Measurements from ENCODE around the gene AP1M1.
A peak's percentile ranks its signal among the peaks of the same experiment; 100 is the strongest.

The AP1M1 gene

DNA sequence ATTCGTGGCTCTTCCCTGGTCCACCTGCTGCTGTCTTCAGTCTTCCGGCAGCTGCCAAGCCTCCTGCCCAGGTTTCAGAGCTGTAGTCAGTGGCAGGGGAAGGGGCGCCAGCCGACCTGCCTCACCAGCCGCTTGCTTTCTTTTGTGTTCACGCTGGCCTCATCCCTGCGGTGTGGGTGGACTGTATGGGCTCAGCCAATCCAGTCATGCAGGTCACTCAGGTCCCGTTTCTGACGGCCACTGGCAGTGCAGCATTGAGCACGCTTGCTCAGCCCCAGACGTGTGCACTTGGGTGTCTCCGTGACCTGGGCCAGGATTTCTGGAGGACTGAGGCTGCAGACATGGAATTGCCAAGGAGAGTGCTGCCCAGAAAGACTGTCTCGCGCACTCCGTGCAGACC is 26.0 kb downstream of the AP1M1 start:
- H3K27ac ChIP-seq (ENCODE audit: extremely low read depth, low read depth, low read length) = no peak overlapping the region
- H3K4me1 ChIP-seq (ENCODE audit: control insufficient read depth, insufficient read depth, low read length) = no peaks in the 10 kb centered on the region
- H3K9me3 ChIP-seq (ENCODE audit: control insufficient read depth, insufficient read depth, low read depth, low read length) = no peaks in the 10 kb centered on the region
- ChIA-PET POLR2A (no interaction called here), CTCF (interaction anchor here (0.6 to 1.0 kb wide), 2 partner anchors 14 to 108 kb away, joined by 3 to 4 read pairs; no protein-coding TSS in a partner anchor)
- no peak overlapping the region for H3K4me3 ChIP-seq (ENCODE audit: low read depth, low read length)
- TF ChIP-seq ZNF596 (tag by site-specific recombination; IDR thresholded peaks at IDR 0.05) (no peak), GFI1B (tag by site-specific recombination; IDR thresholded peaks at IDR 0.05) (no peak), ZNF184 (tag by site-specific recombination; IDR thresholded peaks at IDR 0.05) (no peak), ZNF341 (tag by site-specific recombination; IDR thresholded peaks at IDR 0.05; ENCODE audit: low read depth) (peak; percentile 51; the same call in 1 of the 2 replicates)
- TF ChIP-seq, protein P1, sequence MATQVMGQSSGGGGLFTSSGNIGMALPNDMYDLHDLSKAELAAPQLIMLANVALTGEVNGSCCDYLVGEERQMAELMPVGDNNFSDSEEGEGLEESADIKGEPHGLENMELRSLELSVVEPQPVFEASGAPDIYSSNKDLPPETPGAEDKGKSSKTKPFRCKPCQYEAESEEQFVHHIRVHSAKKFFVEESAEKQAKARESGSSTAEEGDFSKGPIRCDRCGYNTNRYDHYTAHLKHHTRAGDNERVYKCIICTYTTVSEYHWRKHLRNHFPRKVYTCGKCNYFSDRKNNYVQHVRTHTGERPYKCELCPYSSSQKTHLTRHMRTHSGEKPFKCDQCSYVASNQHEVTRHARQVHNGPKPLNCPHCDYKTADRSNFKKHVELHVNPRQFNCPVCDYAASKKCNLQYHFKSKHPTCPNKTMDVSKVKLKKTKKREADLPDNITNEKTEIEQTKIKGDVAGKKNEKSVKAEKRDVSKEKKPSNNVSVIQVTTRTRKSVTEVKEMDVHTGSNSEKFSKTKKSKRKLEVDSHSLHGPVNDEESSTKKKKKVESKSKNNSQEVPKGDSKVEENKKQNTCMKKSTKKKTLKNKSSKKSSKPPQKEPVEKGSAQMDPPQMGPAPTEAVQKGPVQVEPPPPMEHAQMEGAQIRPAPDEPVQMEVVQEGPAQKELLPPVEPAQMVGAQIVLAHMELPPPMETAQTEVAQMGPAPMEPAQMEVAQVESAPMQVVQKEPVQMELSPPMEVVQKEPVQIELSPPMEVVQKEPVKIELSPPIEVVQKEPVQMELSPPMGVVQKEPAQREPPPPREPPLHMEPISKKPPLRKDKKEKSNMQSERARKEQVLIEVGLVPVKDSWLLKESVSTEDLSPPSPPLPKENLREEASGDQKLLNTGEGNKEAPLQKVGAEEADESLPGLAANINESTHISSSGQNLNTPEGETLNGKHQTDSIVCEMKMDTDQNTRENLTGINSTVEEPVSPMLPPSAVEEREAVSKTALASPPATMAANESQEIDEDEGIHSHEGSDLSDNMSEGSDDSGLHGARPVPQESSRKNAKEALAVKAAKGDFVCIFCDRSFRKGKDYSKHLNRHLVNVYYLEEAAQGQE (tag by site-specific recombination; IDR thresholded peaks at IDR 0.05) = no peak
- H3K36me3 ChIP-seq (ENCODE audit: control insufficient read depth in 2 of 2, insufficient read depth in 1 of 2, low read length in 2 of 2) = peaks cover 0 to 84% of the 10 kb centered on the region in 2 experiments; a peak in 2 of 3 replicates

DNA sequence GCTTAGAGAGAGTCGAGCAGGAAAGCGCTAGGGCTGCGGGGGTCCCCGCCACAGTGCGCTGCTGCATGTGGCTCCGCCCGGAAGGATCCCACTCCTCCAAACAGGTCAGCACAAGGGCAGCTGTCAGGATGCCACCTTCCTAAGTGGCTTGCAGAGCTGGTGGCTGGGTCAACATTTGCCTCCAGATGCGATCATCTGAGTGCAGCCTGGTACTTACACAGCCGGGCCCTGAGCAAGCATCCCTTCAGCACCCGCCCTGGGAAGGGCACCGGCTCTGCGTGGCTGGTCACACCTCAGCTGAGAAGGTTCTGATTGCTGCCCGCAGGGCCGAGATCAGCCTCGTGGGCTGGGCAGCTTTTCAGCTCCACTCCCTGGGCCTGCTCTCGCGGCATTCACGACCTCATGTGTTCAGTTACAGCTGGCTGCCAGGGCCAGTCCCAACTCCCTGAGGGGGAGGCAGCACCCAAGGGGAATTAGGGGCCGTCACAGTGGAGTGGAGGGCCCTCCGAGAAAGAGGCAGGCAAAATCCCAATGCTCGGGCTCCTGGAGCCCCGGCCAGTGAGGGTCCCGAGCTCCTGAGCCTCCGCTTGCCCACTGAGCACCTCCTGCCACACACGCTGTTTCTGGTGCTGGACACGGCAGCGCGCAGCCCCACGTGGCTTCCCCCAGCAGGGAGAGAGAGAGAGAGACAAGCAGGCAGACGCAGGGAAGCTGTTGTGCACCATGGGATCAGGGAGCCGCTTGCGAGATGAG is 26.8 kb downstream of the AP1M1 start:
- no peaks in the 10 kb centered on the region for H3K9me3 ChIP-seq (ENCODE audit: control insufficient read depth, insufficient read depth, low read depth, low read length)
- H3K4me1 ChIP-seq (ENCODE audit: control insufficient read depth, insufficient read depth, low read length) = no peaks in the 10 kb centered on the region
- no peak overlapping the region for H3K4me3 ChIP-seq (ENCODE audit: low read depth, low read length)
- no peak overlapping the region for H3K27ac ChIP-seq (ENCODE audit: extremely low read depth, low read depth, low read length)
- peaks cover 0 to 90% of the 10 kb centered on the region in 2 experiments; a peak in 2 of 3 replicates for H3K36me3 ChIP-seq (ENCODE audit: control insufficient read depth in 2 of 2, insufficient read depth in 1 of 2, low read length in 2 of 2)
- CTCF ChIA-PET = interaction anchor here (0.8 kb wide), 1 partner anchor 881 kb away, joined by 3 read pairs; no protein-coding TSS in a partner anchor
- TF ChIP-seq MYNN (tag by site-specific recombination; IDR thresholded peaks at IDR 0.05; ENCODE audit: borderline replicate concordance) (no peak), ZNF112 (tag by site-specific recombination; IDR thresholded peaks at IDR 0.05) (no peak), IKZF3 (tag by site-specific recombination; IDR thresholded peaks at IDR 0.05) (no peak), ZNF266 (tag by site-specific recombination; IDR thresholded peaks at IDR 0.05; ENCODE audit: low read depth) (no peak), ZNF221 (tag by site-specific recombination; IDR thresholded peaks at IDR 0.05; ENCODE audit: borderline replicate concordance) (no peak), OSR2 (tag by site-specific recombination; IDR thresholded peaks at IDR 0.05) (no peak), ZBTB7A (tag by site-specific recombination; IDR thresholded peaks at IDR 0.05; ENCODE audit: low read depth) (no peak), ZNF777 (tag by site-specific recombination; IDR thresholded peaks at IDR 0.05; ENCODE audit: borderline replicate concordance) (no peak), ZNF292 (tag by site-specific recombination; IDR thresholded peaks at IDR 0.05; ENCODE audit: borderline replicate concordance, low read depth) (no peak), ZNF768 (tag by site-specific recombination; IDR thresholded peaks at IDR 0.05) (no peak), ZNF658 (tag by site-specific recombination; IDR thresholded peaks at IDR 0.05) (no peak), GLIS2 (tag by site-specific recombination; IDR thresholded peaks at IDR 0.05) (no peak)
- TF ChIP-seq, protein P2, sequence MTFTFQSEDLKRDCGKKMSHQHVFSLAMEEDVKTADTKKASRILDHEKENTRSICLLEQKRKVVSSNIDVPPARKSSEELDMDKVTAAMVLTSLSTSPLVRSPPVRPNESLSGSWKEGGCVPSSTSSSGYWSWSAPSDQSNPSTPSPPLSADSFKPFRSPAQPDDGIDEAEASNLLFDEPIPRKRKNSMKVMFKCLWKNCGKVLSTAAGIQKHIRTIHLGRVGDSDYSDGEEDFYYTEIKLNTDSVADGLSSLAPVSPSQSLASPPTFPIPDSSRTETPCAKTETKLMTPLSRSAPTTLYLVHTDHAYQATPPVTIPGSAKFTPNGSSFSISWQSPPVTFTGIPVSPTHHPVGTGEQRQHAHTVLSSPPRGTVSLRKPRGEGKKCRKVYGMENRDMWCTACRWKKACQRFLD (tag by site-specific recombination; IDR thresholded peaks at IDR 0.05) = no peak
- TF ChIP-seq, protein P3, sequence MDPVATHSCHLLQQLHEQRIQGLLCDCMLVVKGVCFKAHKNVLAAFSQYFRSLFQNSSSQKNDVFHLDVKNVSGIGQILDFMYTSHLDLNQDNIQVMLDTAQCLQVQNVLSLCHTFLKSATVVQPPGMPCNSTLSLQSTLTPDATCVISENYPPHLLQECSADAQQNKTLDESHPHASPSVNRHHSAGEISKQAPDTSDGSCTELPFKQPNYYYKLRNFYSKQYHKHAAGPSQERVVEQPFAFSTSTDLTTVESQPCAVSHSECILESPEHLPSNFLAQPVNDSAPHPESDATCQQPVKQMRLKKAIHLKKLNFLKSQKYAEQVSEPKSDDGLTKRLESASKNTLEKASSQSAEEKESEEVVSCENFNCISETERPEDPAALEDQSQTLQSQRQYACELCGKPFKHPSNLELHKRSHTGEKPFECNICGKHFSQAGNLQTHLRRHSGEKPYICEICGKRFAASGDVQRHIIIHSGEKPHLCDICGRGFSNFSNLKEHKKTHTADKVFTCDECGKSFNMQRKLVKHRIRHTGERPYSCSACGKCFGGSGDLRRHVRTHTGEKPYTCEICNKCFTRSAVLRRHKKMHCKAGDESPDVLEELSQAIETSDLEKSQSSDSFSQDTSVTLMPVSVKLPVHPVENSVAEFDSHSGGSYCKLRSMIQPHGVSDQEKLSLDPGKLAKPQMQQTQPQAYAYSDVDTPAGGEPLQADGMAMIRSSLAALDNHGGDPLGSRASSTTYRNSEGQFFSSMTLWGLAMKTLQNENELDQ (tag by site-specific recombination; IDR thresholded peaks at IDR 0.05; ENCODE audit: low read depth) = no peak
- TF ChIP-seq, protein P4, sequence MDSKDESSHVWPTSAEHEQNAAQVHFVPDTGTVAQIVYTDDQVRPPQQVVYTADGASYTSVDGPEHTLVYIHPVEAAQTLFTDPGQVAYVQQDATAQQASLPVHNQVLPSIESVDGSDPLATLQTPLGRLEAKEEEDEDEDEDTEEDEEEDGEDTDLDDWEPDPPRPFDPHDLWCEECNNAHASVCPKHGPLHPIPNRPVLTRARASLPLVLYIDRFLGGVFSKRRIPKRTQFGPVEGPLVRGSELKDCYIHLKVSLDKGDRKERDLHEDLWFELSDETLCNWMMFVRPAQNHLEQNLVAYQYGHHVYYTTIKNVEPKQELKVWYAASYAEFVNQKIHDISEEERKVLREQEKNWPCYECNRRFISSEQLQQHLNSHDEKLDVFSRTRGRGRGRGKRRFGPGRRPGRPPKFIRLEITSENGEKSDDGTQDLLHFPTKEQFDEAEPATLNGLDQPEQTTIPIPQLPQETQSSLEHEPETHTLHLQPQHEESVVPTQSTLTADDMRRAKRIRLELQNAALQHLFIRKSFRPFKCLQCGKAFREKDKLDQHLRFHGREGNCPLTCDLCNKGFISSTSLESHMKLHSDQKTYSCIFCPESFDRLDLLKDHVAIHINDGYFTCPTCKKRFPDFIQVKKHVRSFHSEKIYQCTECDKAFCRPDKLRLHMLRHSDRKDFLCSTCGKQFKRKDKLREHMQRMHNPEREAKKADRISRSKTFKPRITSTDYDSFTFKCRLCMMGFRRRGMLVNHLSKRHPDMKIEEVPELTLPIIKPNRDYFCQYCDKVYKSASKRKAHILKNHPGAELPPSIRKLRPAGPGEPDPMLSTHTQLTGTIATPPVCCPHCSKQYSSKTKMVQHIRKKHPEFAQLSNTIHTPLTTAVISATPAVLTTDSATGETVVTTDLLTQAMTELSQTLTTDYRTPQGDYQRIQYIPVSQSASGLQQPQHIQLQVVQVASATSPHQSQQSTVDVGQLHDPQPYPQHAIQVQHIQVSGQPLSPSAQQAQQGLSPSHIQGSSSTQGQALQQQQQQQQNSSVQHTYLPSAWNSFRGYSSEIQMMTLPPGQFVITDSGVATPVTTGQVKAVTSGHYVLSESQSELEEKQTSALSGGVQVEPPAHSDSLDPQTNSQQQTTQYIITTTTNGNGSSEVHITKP (tag by site-specific recombination; IDR thresholded peaks at IDR 0.05) = no peak
- POLR2A ChIA-PET = no interaction called here

All from HEK293 (cell line).